DND-41 (cell line): ENCODE results near the gene FAN1.

Source experiments
- EZH2 ChIP-seq: IDR thresholded peaks from 3 replicates; pipeline ENCODE4 v1.6.1; 2012; ENCODE audit warnings: borderline replicate concordance, low read depth, mild to moderate bottlenecking, moderate library complexity, low read length, inconsistent platforms; ENCODE audit not compliant: severe bottlenecking
- TF ChIP-seq, protein P1 (sequence below): IDR thresholded peaks from 2 replicates; pipeline ENCODE4 v1.5.1; 2012; ENCODE audit warnings: borderline replicate concordance, low read length, moderate library complexity, mild to moderate bottlenecking; ENCODE audit not compliant: poor library complexity, severe bottlenecking; ENCODE audit errors: extremely low read depth

DNA sequence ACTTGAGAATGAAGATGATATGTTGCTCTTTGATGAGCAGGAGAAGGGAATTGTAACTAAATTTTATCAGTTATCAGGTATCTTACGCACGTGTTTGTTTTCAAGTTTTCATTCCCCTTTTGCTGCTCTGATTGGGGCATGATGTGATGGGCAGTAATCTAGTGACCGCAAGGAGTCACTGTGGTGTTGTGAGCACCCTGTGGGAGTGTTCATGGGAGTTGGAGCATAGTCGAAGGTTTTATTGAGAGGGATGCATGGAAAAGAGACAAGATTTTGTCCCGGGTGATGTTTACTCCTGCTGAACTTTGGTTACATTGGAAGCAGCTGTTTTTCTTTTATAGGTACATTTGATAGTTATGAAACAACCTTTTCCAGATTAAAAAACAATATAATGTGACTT, 2.1 kb downstream of the FAN1 start:
- TF ChIP-seq, protein P1, sequence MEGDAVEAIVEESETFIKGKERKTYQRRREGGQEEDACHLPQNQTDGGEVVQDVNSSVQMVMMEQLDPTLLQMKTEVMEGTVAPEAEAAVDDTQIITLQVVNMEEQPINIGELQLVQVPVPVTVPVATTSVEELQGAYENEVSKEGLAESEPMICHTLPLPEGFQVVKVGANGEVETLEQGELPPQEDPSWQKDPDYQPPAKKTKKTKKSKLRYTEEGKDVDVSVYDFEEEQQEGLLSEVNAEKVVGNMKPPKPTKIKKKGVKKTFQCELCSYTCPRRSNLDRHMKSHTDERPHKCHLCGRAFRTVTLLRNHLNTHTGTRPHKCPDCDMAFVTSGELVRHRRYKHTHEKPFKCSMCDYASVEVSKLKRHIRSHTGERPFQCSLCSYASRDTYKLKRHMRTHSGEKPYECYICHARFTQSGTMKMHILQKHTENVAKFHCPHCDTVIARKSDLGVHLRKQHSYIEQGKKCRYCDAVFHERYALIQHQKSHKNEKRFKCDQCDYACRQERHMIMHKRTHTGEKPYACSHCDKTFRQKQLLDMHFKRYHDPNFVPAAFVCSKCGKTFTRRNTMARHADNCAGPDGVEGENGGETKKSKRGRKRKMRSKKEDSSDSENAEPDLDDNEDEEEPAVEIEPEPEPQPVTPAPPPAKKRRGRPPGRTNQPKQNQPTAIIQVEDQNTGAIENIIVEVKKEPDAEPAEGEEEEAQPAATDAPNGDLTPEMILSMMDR, result no peak
- TF ChIP-seq EZH2, result no peak
